HepG2 (cell line): Measurements from ENCODE around the gene FBXO2. TPM values are rescaled to one million over a fixed set of nuclear protein-coding genes. Genes with fewer than 3 reads are reported as not detected.
A peak's percentile ranks its signal among the peaks of the same experiment; 100 is the strongest.

Experiments used
- DDIT3 ChIP-seq: sonication (generic); formaldehyde crosslinking; IDR thresholded peaks from 2 replicates; pipeline ENCODE4 v1.4.0; 2020; ENCODE audit warnings: mild to moderate bottlenecking, missing genetic modification reagents
- ESRRA ChIP-seq: sonication (generic); formaldehyde crosslinking; IDR thresholded peaks from 2 replicates; pipeline ENCODE4 v1.5.1; 2020; ENCODE audit warnings: mild to moderate bottlenecking, low read depth, missing genetic modification reagents
- ETV5 ChIP-seq: IDR thresholded peaks from 2 replicates; pipeline ENCODE4 v1.6.1; 2018; ENCODE audit warnings: missing biosample characterization, missing genetic modification reagents, inconsistent platforms, borderline replicate concordance
- GABPB1 ChIP-seq: IDR thresholded peaks from 2 replicates; pipeline ENCODE4 v1.6.1; 2016; ENCODE audit warnings: mild to moderate bottlenecking, missing genetic modification reagents, moderate library complexity, missing compliant biosample characterization
- MAFK ChIP-seq, 2 experiments: IDR thresholded peaks in 1 of 2; conservative IDR thresholded peaks in 1 of 2; 2 replicates each; pipeline ENCODE4 v1.6.1; 2011; ENCODE audit warnings: improper control_type of control experiment in 2 of 2, low read length in 2 of 2
- MBNL3 ChIP-seq: fragments of 250-450 bp; sonication (Bioruptor Pico); conservative IDR thresholded peaks from 2 replicates; pipeline ENCODE4 v1.8.0; 2022; ENCODE audit warnings: mild to moderate bottlenecking, inconsistent platforms
- MEIS2 ChIP-seq: sonication (generic); formaldehyde crosslinking; IDR thresholded peaks from 2 replicates; pipeline ENCODE4 v1.9.0; 2021; ENCODE audit warnings: mild to moderate bottlenecking, missing genetic modification reagents
- MNT ChIP-seq: fragments of 450-650 bp; IDR thresholded peaks from 2 replicates; pipeline ENCODE4 v1.6.1; 2016
- PCBP1 ChIP-seq: fragments of 200-400 bp; formaldehyde crosslinking; IDR thresholded peaks from 2 replicates; pipeline ENCODE4 v1.6.1; 2017; ENCODE audit warnings: mild to moderate bottlenecking, low read depth, low read length, borderline replicate concordance
- REXO4 ChIP-seq: sonication (generic); formaldehyde crosslinking; IDR thresholded peaks from 2 replicates; pipeline ENCODE4 v1.8.0; 2022; ENCODE audit warnings: missing genetic modification reagents, mild to moderate bottlenecking, borderline replicate concordance
- RFXANK ChIP-seq: IDR thresholded peaks from 2 replicates; pipeline ENCODE4 v1.6.1; 2016
- STAT6 ChIP-seq: sonication (generic); formaldehyde crosslinking; IDR thresholded peaks from 2 replicates; pipeline ENCODE4 v1.4.0; 2020; ENCODE audit warnings: missing genetic modification reagents, mild to moderate bottlenecking, borderline replicate concordance
- TARDBP ChIP-seq: sonication (generic); formaldehyde crosslinking; IDR thresholded peaks from 2 replicates; pipeline ENCODE4 v1.8.0; 2022; ENCODE audit warnings: mild to moderate bottlenecking, missing genetic modification reagents
- ZBTB3 ChIP-seq: sonication (generic); formaldehyde crosslinking; IDR thresholded peaks from 2 replicates; pipeline ENCODE4 v1.4.0; 2020; ENCODE audit warnings: low read depth, mild to moderate bottlenecking, moderate library complexity, missing genetic modification reagents, borderline replicate concordance
- ZNF468 ChIP-seq: sonication (generic); formaldehyde crosslinking; IDR thresholded peaks from 2 replicates; pipeline ENCODE4 v1.8.0; 2022; ENCODE audit warnings: mild to moderate bottlenecking, moderate library complexity, missing genetic modification reagents
- ZNF552 ChIP-seq: sonication (generic); formaldehyde crosslinking; IDR thresholded peaks from 2 replicates; pipeline ENCODE4 v1.9.0; 2022; ENCODE audit warnings: missing genetic modification reagents, mild to moderate bottlenecking, borderline replicate concordance
- ZNF589 ChIP-seq: sonication (generic); formaldehyde crosslinking; conservative IDR thresholded peaks from 2 replicates; pipeline ENCODE4 v1.8.0; 2022; ENCODE audit warnings: mild to moderate bottlenecking, moderate library complexity, missing genetic modification reagents
- ZNF597 ChIP-seq: sonication (generic); formaldehyde crosslinking; IDR thresholded peaks from 2 replicates; pipeline ENCODE4 v1.5.0; 2020; ENCODE audit warnings: missing genetic modification reagents
- ZNF703 ChIP-seq: sonication (generic); formaldehyde crosslinking; IDR thresholded peaks from 2 replicates; pipeline ENCODE4 v1.5.1; 2020; ENCODE audit warnings: missing genetic modification reagents, mild to moderate bottlenecking, moderate library complexity, borderline replicate concordance
- ZNF761 ChIP-seq: sonication (generic); formaldehyde crosslinking; conservative IDR thresholded peaks from 2 replicates; pipeline ENCODE4 v1.4.0; 2020; ENCODE audit warnings: mild to moderate bottlenecking, missing genetic modification reagents
- ZNF784 ChIP-seq: sonication (generic); formaldehyde crosslinking; IDR thresholded peaks from 2 replicates; pipeline ENCODE4 v1.5.1; 2020; ENCODE audit warnings: missing genetic modification reagents, mild to moderate bottlenecking, borderline replicate concordance
- ZNF83 ChIP-seq: sonication (generic); formaldehyde crosslinking; IDR thresholded peaks from 2 replicates; pipeline ENCODE4 v1.4.0; 2020; ENCODE audit warnings: missing genetic modification reagents, mild to moderate bottlenecking, borderline replicate concordance
- polyA plus RNA-seq, 8 experiments: library from polyadenylated mRNA; depleted of rRNA in 3 of 8; stranded (reverse) in 7 of 8; unstranded in 1 of 8; fragments of >200 nt; fragmentation: Illumina TruSeq in 4 of 8; extraction: Trizol in 4 of 8; gene quantifications; 2 replicates each; pipeline versions ENCODE4 v1.2.1 to v1.2.3, GENCODE V29; 2011 to 2016; ENCODE audit warnings: low read depth in 4 of 8, missing spikeins in 1 of 8, mixed read lengths in 1 of 8; ENCODE audit not compliant: insufficient read depth in 1 of 8
- total RNA-seq, 5 experiments: library from RNA; depleted of rRNA; stranded (reverse); fragments of >200 nt; fragmentation: Illumina TruSeq; extraction: Trizol; gene quantifications; 2 replicates each; pipeline ENCODE4 v1.2.3, GENCODE V29; 2016; ENCODE audit warnings: low read depth in 1 of 5

Gene FBXO2
- total and polyA plus RNA-seq, 2 of the 13 experiments (the other 11 are each of a cell fraction or from before 2014, with no cell fraction given), result 79.3 to 112 TPM

- TF ChIP-seq ZNF597 (CRISPR knock-in tag), result no peak
- no peak for TF ChIP-seq ZNF784 (CRISPR knock-in tag)
- TF ChIP-seq ZNF468 (CRISPR knock-in tag), result no peak
- no peak for TF ChIP-seq ZNF83 (CRISPR knock-in tag)
- TF ChIP-seq GABPB1 (CRISPR knock-in tag), result peak; percentile 58
- TF ChIP-seq RFXANK (CRISPR knock-in tag), result no peak
- TF ChIP-seq MEIS2 (CRISPR knock-in tag), result no peak
- no peak for TF ChIP-seq REXO4
- no peak for TF ChIP-seq ZNF589 (CRISPR knock-in tag)
- TF ChIP-seq TARDBP (CRISPR knock-in tag), result no peak
- no peak for TF ChIP-seq STAT6 (CRISPR knock-in tag)
- TF ChIP-seq ZNF703, result no peak
- TF ChIP-seq MBNL3 (CRISPR knock-in tag), result no peak
- TF ChIP-seq MAFK (conservative IDR thresholded peaks at IDR 0.05 in 1 of 2, IDR thresholded peaks at IDR 0.05 in 1 of 2; ENCODE audit: low read length in 2 of 2), result no peak
- TF ChIP-seq ETV5 (CRISPR knock-in tag), result no peak
- no peak for TF ChIP-seq ZNF761 (CRISPR knock-in tag)
- TF ChIP-seq PCBP1, result no peak
- TF ChIP-seq ZNF552 (CRISPR knock-in tag), result peak; percentile 50; the same call in 1 of the 2 replicates
- TF ChIP-seq MNT, result no peak
- no peak for TF ChIP-seq ESRRA (CRISPR knock-in tag)
- TF ChIP-seq ZBTB3 (CRISPR knock-in tag), result no peak
- no peak for TF ChIP-seq DDIT3 (CRISPR knock-in tag)
Observed at GRCh38 chr1:11654137-11654938, at the start of gene FBXO2, which contains the start of gene FBXO44 (continued).
